GM21390 (cell line): ENCODE data around the gene ELF4.
A peak's percentile ranks its signal among the peaks of the same experiment; 100 is the strongest.

ENCODE experiments used
- ATAC-seq: cut with Tn5 transposase; IDR thresholded peaks from one replicate; pipeline ENCODE4 v1.9.1; 2021; ENCODE audit not compliant: unreplicated experiment

ELF4 gene

DNA sequence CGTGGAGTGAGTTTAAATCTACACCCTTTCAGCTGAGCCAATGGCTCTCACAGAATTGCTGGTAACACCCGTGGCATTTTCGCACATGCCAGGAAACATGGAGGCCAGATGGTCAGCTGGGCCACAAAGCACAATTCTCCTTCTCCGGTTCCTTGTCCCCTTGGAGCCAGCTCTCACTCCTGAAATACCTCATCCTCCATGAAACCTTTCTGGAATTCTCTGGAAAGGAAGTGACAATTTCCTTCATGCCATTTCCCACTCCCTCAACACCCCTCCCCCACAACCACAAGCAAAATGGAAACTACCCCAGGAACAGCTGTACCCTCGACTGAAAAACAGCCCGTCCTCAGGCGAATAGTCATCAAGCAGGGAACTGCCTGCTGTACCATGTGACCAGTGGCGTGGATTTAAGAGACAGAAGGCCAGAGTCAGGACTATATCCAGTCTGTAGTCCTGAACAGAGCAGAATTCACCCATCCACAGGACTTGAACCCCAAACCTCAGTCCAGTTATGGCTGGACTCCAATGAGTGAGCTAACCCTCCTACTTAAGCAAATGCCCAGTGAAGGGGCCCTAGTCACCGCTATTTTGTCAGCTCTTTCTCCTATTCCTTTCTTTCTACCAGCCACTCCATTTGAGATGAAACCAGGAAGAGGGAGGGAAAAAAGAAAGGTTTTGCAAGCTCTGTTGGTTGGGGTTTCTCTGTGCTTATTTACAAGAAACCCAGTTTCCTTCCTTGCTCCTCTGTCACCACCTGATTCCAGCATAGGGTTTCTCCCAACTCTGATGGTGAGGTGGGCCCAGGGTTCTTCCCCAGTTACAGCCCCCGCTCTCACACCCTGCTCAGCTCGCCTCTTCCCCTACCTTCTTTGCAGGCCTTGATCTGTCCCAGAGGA, 24.5 kb downstream of the ELF4 start:
- no peak for ATAC-seq

DNA sequence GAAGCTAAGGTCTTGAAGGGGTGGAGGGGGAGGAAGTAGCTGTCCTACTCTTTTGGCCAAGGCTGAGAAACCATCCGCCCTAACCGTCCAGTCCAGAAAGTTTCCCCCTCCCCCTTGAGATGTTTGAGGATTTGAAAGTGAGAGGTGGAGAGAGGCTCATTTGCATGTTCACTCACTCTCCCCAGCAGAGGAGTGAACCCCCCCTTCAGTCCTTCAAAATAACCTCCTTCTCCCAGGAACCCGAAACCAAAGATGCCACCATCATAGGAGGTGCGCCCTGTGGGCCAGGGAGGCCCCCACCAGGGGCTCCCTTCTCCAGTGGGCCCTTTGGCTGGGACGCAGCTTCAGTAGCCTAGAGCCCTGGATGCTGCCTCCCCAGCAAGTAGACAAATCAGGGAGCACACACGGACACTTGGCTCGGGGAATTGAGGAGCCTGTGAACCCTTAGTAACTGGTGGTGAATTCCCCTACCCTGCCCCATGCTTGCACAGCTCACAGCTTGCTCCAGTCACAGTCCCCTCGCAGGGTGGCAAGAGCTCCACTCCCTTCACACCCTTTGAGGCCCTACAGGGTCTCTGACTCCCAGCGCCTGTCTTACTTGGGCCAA, 25.6 kb downstream of the ELF4 start:
- peak; percentile 39 for ATAC-seq

- peak; percentile 26 for ATAC-seq
Observed at GRCh38 chrX:130083656-130084382, 26.5 kb downstream of the ELF4 start.

DNA sequence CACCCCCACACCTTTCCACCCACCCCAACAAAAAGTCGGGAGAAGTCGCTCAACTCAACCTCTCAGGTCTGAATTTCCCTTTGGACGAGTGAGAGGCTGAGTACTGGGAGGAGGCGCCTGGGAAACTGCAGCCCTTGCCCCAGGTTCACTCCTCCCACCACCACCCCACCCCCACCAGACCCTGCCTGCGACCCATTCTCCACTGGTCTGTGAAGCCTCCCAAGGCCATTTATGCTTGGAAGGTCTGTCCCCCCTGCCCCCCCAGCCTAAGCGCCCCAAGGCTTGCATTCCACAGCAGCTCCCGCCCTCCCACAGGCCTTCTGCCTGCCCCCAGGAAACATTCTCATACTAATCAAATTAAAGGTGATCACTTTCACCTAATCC, 27.2 kb downstream of the ELF4 start:
- ATAC-seq = no peak

- peak; percentile 46 for ATAC-seq
Observed at GRCh38 chrX:130082244-130083106, 27.8 kb downstream of the ELF4 start.

DNA sequence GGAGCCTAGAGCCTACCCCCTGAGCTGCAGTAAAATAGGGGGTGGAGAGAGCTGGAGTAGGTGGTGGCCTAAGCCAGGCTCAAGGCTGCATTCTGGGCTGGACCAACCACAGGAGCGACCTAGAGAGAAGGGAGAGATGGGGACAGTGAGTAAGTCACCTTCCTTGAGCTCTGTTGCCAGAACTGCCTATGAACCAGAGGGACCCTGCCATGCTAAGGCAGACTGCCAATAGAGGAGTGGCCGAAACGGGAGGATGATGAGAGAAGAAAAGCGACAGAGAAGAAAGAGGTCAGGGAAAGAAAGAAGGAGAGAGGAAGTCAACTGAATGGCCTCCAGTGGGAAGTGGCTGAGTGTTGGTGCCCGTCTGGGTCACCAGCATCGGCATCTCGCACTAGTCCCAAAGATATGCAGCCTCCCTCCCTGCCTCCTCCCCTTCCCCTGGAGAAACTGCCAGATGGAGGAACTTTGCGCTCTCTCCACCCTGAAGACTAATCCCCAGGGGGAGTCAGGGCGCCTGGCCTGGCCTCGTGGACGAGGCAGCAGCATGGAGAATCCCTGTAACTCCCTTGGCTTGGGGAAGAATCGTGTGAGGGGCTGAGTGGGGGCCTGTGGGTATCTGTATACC, 28.8 kb downstream of the ELF4 start:
- ATAC-seq = no peak

DNA sequence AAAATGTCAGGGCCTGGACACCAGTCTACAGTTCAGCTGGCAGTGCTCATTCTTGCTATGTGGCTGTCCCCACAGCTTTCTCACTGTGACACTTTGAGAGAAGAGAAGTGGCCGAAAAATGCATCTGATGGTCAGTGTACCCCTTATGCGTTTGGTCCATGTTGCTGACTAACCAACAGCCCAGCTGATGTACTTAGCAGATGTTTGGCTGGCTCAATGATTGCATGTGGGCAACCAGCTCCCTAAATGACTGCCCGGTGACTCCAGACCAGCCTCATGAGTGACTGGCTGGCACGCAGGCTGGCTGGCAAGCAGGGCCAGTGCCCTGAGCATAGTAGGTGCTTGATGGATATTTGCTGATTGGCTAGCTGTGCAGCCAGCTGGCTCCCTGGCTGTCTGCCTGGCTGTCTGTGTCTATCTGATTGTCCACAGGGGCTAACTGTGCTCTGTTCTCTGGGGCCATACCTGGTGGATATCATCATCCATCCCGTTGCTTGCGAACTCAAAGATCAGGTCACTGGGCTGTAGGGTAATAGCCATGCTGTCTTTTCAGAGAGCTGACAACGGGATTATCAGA, 29.4 kb downstream of the ELF4 start:
- ATAC-seq = no peak

DNA sequence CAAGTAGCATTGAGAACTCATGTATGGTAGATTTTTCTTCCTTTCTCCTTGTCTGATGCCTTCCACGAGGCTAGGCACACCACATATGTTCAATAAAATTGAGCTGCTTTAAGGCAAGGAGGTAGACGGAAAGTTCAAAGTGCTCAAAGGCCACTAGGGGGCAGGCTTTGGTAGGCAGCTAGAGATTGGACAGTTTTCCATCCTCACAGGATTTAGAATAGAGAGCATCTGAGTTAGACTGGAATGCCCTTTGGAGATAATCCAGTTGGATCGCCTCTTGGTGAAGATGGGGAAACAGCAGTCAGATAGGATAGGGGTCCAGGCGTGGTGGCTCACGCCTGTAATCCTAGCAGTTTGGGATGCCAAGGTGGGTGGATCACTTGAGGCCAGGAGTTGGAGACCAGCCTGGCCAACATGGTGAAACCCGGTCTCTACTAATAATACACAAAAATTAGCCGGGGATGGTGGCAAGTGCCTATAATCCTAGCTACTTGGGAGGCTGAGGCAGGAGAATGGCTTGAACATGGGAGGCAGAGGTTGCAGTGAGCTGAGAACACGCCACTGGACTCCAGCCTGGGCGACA, 30.4 kb downstream of the ELF4 start:
- no peak for ATAC-seq

DNA sequence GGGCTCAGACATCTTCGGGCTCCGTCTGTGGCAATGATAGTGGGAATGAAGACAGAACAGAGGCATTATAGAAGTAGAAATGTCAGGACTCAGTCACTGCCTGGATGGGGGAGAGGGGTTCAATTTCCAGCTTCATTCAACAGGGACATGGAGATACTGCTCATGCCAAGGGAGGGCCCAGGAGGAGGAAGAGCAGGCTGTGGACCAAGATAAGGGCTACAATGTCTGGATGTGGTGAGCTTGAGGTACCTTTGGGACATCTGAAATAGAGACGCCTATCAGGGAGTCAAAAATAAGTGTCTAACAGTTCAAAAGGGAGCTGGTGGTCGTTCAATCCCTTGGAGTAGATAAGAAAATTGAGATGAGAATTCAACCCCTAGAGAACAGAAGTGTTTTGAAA, 34.5 kb downstream of the ELF4 start:
- ATAC-seq = no peak

DNA sequence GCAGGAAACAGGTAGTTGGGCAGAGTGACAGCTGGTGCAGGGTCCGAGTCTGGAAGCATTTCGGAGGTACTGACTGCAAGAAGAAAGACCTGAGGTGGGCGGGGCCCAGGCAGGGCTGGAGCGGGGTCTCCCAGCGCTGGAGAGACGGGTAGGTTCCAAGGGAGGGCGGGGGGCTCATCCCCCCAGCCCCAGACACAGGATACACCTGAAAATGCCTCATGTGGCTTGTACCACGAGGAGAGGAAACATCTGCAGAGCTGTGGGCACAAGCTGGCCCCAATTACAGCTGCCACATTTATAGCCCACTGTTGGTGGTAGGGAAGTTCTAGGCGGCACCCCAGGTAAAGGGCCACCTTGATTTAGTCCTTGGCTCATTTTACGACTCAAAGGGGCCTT, 38.0 kb downstream of the ELF4 start:
- no peak for ATAC-seq

DNA sequence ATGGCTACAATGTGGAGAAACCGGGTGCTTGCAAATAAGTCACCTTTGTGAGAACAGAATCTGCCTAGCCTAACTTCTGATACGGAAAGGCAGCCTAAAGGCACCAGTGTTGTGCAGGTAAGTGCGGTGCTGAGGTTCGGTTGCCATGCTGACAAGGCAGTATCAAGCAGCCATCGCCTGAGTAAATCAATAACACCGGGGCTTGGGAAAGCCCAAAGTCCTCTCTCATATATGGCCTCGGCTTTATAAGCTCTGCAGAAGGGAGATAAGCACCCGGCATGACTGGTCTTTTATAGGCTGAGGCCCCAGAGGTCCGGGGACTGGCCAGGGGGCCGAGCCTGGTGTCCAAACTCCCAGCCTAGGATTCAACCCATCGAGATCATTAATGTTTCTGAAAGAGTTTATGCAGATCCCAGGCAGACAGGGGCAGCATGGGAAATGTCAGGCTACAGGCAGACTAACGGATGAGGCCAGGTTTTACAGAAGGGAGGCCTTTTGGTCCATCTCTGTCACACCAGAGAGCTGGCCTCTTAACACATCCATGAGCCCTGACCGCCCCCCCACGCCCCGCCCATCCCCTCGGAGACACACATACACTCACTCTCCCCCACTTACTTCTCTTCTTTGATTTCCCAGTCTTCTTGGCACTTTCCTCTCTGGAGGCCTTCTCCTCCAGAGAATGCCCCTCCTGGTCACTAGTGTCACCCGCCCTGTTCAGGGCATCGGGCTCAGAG, 38.5 kb downstream of the ELF4 start:
- no peak for ATAC-seq

DNA sequence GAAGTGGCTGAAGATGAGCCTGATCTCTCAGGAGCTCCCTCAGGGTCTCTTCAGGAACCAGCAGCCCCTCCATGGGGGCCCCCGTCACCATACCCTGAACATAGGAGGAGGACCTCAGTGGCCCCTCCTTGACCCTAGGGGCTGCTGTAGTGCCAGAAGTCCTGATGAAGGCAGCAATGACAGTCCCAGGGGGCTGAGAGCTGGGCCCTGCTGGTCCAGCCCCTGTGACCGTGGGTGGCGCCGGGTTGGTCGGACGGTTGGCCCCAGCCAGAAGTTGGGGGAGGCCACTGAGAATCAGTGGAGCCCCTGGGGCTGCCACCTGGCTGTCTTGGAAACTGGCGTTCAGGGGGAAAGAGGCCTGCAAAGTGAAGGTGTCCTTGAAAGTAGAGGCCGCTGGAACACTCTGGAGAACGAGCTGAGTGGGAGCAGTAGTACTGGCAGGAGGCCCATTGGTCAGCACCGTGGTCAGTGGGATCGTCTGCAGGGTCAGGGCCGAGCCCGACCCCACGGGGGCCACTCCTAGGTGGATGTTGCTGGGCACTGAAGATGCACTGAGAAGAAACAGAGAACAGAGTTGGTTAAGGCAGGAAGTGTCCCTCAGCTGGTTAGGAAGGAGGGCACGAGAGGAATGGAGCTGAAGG, 43.2 kb downstream of the ELF4 start:
- ATAC-seq = no peak

DNA sequence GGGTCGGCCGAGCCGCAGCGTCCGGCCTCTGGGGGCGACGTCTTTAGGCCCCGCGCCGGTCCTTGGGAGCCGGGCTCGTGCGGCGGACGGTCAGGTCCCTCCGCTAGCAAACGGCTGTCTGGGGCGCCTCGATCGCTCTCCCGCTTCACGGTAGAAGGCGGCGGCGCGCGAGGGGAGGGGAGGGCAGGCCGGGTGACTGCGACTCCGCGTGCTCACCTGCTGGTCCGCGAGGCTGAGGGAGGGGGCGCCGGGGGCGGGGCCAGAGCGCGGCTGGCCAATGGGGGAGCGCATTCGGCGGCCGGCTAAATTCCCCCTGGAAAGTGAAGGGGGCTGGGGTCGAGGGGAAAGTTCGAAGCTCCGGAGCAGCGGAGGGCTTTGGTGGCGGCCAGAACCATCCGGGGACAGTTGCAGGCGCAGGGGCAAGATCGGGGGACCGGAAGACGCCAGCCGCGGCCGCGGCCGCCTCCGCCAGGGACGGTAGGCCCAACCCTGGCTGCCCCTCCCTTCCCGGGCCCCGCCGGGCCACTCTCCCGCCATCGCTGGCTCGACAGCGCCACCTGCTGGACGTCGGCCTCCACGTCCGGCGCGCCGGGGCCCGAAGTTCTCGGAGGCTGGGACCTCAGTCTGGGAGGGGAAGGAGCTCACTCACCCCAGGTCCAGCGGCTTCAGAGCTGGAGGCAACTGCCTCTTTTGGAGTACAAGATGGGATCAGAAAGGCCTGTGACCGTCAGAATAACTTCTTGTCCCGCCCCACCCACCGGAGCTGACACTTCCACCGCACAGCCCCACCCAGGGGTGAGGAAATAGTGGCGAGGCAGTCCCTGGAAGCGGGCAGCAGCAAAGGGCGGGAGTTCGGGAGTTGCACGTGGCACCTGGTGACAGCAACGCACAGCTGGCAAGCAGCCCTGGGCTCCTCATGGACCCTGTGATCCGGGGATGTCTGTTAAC, 49.9 kb downstream of the ELF4 start:
- ATAC-seq = peak; percentile 91

- no peak for ATAC-seq
Observed at GRCh38 chrX:130058652-130059051, 51.6 kb downstream of the ELF4 start.

DNA sequence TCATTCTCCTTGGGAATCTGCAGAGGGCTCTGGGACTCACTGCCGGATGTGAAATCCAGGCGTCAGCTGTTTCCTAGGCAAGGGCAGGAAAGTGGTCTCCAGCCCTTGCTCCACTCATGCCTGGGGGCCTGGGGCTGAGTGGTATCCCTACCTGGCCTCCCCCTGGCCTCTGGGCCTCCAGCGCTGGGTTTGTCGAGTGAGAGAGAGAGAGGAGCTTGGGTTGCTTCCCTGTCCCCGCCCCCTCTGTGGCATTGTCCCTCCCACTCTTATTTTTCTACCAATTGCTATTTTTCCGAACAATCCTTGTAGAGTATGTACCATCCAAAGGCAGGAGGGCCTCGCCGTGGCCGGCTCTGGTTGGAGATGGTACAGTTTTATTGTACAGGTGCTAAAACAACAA, 53.1 kb downstream of the ELF4 start:
- no peak for ATAC-seq

- ATAC-seq = no peak
Observed at GRCh38 chrX:130055899-130056298, 54.4 kb downstream of the ELF4 start.

DNA sequence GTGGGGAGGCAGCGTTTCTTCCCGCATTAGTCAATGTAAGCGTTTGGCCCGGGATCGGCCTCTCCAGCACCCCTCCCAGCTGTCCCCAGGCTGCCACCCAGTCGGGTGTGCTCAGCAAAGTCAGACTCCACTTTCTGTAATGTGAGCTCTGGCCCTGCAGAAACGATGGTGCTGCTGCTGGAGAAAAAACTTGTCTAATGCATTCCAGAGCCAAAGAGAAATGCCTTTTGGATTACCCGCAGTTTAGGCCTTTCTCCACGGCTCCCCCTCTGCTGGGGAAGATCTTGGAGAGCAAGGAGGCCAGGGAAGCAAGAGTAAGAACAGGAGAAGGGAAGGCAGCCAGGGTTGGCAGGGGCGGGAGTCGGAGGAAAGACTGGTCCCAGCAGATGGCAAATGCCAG, 55.2 kb downstream of the ELF4 start:
- no peak for ATAC-seq

- no peak for ATAC-seq
Observed at GRCh38 chrX:130053236-130053635, 57.1 kb downstream of the ELF4 start.
